HCT116 (cell line): Measurements from ENCODE around the gene RBFOX2.

Experiments
- EZH2 ChIP-seq: fragments of 200-600 bp; sonication (generic); IDR thresholded peaks from 2 replicates; pipeline ENCODE4 v1.6.1; 2017; ENCODE audit warnings: antibody characterized with exemption, mixed run types
- EZH2phosphoT487 ChIP-seq: fragments of 200-600 bp; IDR thresholded peaks from 2 replicates; pipeline ENCODE4 v1.6.1; 2018; ENCODE audit warnings: antibody characterized with exemption, borderline replicate concordance
- JUND ChIP-seq: IDR thresholded peaks from 2 replicates; pipeline ENCODE4 v1.6.1; 2012
- POLR2A ChIP-seq: IDR thresholded peaks from 2 replicates; pipeline ENCODE4 v1.7.0; 2011; ENCODE audit warnings: borderline replicate concordance; ENCODE audit not compliant: insufficient read depth, insufficient read length; ENCODE audit errors: extremely low read depth
- RAD21 ChIP-seq: IDR thresholded peaks from 2 replicates; pipeline ENCODE4 v1.6.1; 2012; ENCODE audit warnings: low read depth, mild to moderate bottlenecking
- SP1 ChIP-seq: IDR thresholded peaks from 2 replicates; pipeline ENCODE4 v1.6.1; 2012; ENCODE audit warnings: low read depth
- SRF ChIP-seq: IDR thresholded peaks from 2 replicates; pipeline ENCODE4 v1.6.1; 2012; ENCODE audit warnings: low read depth
- YY1 ChIP-seq: IDR thresholded peaks from 2 replicates; pipeline ENCODE4 v1.6.1; 2011; ENCODE audit warnings: low read length, low read depth, moderate library complexity, mild to moderate bottlenecking; ENCODE audit not compliant: insufficient replicate concordance; ENCODE audit errors: extremely low read depth
- ZFX ChIP-seq: fragments of 450-650 bp; IDR thresholded peaks from 2 replicates; pipeline ENCODE4 v1.6.1; 2017
- TF ChIP-seq, protein P1 (sequence below), 3 experiments: fragments of 200-600 bp in 1 of 3; sonication (generic) in 1 of 3; IDR thresholded peaks in 2 of 3; conservative IDR thresholded peaks in 1 of 3; 2 replicates each; pipeline ENCODE4 v1.5.1; 2012 to 2017; ENCODE audit warnings: low read depth in 2 of 3, low read length in 2 of 3, antibody characterized with exemption in 1 of 3, borderline replicate concordance in 1 of 3, control low read depth in 1 of 3, mild to moderate bottlenecking in 1 of 3, mixed read lengths in 1 of 3, mixed run types in 1 of 3, moderate library complexity in 1 of 3; ENCODE audit not compliant: insufficient read depth in 1 of 3
- TF ChIP-seq, protein P2 (sequence below): IDR thresholded peaks from 2 replicates; pipeline ENCODE4 v1.6.1; 2012
- TF ChIP-seq, protein P3 (sequence below): IDR thresholded peaks from 2 replicates; pipeline ENCODE4 v1.6.1; 2012
- TF ChIP-seq, protein P4 (sequence below): IDR thresholded peaks from 2 replicates; pipeline ENCODE4 v1.6.1; 2012; ENCODE audit warnings: low read depth

DNA sequence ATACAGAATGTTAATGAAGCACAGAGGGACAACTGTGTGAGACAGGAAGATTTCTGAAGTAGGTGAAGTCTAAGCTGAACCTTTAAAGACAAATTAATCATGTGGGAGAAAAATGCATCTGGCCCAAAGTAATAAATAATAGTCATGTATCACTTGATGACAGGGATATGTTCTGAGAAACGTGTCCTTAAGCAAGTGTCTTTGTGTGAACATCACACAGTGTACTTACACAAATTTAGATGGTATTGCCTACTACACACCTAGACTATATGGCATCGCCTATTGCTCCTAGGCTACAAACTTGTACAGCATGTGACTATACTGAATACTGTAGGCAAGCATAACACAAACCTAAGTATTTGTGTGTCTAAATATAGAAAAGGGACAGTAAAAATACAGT lies 198.3 kb downstream of the RBFOX2 start:
- TF ChIP-seq, protein P1, sequence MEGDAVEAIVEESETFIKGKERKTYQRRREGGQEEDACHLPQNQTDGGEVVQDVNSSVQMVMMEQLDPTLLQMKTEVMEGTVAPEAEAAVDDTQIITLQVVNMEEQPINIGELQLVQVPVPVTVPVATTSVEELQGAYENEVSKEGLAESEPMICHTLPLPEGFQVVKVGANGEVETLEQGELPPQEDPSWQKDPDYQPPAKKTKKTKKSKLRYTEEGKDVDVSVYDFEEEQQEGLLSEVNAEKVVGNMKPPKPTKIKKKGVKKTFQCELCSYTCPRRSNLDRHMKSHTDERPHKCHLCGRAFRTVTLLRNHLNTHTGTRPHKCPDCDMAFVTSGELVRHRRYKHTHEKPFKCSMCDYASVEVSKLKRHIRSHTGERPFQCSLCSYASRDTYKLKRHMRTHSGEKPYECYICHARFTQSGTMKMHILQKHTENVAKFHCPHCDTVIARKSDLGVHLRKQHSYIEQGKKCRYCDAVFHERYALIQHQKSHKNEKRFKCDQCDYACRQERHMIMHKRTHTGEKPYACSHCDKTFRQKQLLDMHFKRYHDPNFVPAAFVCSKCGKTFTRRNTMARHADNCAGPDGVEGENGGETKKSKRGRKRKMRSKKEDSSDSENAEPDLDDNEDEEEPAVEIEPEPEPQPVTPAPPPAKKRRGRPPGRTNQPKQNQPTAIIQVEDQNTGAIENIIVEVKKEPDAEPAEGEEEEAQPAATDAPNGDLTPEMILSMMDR (IDR thresholded peaks at IDR 0.05 in 2 of 3, conservative IDR thresholded peaks at IDR 0.05 in 1 of 3; ENCODE audit: borderline replicate concordance in 1 of 3, insufficient read depth in 1 of 3, low read depth in 2 of 3, low read length in 2 of 3): no peak
- TF ChIP-seq EZH2phosphoT487 (no peak), POLR2A (no peak), EZH2 (no peak), RAD21 (no peak), JUND (no peak), SRF (no peak), ZFX (no peak), SP1 (no peak), YY1 (no peak)
- TF ChIP-seq, protein P2, sequence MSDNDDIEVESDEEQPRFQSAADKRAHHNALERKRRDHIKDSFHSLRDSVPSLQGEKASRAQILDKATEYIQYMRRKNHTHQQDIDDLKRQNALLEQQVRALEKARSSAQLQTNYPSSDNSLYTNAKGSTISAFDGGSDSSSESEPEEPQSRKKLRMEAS: no peak
- TF ChIP-seq, protein P3, sequence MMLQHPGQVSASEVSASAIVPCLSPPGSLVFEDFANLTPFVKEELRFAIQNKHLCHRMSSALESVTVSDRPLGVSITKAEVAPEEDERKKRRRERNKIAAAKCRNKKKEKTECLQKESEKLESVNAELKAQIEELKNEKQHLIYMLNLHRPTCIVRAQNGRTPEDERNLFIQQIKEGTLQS: no peak
- TF ChIP-seq, protein P4, sequence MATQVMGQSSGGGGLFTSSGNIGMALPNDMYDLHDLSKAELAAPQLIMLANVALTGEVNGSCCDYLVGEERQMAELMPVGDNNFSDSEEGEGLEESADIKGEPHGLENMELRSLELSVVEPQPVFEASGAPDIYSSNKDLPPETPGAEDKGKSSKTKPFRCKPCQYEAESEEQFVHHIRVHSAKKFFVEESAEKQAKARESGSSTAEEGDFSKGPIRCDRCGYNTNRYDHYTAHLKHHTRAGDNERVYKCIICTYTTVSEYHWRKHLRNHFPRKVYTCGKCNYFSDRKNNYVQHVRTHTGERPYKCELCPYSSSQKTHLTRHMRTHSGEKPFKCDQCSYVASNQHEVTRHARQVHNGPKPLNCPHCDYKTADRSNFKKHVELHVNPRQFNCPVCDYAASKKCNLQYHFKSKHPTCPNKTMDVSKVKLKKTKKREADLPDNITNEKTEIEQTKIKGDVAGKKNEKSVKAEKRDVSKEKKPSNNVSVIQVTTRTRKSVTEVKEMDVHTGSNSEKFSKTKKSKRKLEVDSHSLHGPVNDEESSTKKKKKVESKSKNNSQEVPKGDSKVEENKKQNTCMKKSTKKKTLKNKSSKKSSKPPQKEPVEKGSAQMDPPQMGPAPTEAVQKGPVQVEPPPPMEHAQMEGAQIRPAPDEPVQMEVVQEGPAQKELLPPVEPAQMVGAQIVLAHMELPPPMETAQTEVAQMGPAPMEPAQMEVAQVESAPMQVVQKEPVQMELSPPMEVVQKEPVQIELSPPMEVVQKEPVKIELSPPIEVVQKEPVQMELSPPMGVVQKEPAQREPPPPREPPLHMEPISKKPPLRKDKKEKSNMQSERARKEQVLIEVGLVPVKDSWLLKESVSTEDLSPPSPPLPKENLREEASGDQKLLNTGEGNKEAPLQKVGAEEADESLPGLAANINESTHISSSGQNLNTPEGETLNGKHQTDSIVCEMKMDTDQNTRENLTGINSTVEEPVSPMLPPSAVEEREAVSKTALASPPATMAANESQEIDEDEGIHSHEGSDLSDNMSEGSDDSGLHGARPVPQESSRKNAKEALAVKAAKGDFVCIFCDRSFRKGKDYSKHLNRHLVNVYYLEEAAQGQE: no peak
